ENCODE results near the gene MAP4K4. TPM values are rescaled to one million over a fixed set of nuclear protein-coding genes. Genes with fewer than 3 reads are reported as not detected.

Gene MAP4K4
- total RNA-seq, 2 donors from 2014 or later, result 60.1 to 147 TPM

- H3K27ac ChIP-seq, result no peak overlapping the region
- no peaks in the 10 kb centered on the region for H3K9me3 ChIP-seq
- ATAC-seq (ENCODE audit: insufficient number of reproducible peaks, low FRiP score, low read depth), result no peak
- H3K4me3 ChIP-seq, result no peak overlapping the region
- no peak for DNase-seq (ENCODE audit: low spot score)
- H3K4me1 ChIP-seq (ENCODE audit: control insufficient read depth in 1 of 2, low read depth in 2 of 2), result peaks cover 5 to 34% of the 10 kb centered on the region in 2 donors
- no peaks in the 10 kb centered on the region for H3K27me3 ChIP-seq (replicated peaks; ENCODE audit: insufficient read depth)
- H3K36me3 ChIP-seq, result no peaks in the 10 kb centered on the region
- TF ChIP-seq CTCF (IDR thresholded peaks at IDR 0.05), result no peak
Observed at GRCh38 chr2:101850991-101851390, 153.5 kb downstream of the MAP4K4 start.

DNA sequence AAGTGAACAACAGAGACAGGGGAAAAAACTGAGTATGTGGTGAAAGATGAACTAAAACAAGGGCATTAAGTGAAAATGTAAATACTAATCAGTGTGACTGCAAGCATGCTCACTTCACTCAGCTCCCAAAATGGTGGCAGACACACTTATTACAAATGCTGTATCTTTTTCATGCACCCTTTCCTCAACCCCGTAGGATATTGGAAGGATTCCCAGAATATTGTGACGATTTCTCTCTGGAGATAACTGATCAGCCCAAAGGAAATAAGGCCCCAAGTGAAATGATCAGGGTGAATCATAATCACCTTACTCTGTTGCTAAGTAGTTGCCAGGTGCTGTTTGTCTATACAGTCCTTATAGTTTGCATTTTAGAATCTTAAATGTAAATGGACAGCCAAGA lies 155.3 kb downstream of the MAP4K4 start:
- TF ChIP-seq CTCF (IDR thresholded peaks at IDR 0.05), result no peak
- no peak for DNase-seq (ENCODE audit: low spot score)

DNA sequence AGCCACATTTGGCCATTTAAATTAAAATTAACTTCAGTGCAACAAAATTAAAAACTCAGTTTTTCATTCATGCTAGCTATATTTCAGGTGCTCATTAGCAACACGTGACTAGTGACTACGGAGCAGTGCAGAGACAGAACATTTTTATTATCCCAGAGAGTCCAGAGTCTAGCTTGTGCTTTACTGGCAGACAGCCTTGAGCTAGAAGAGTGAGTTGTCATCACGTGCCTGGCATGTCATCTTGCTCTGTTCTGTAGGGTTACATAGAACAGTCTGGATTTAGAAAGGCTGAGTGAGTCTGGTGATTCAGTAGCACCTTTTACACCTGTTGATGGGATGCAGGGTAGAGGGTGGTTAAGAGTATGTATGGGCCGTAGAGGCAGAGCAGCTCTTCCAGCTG lies 157.4 kb downstream of the MAP4K4 start:
- TF ChIP-seq CTCF (IDR thresholded peaks at IDR 0.05), result no peak
- ATAC-seq (ENCODE audit: insufficient number of reproducible peaks, low FRiP score, low read depth) (no peak), DNase-seq (ENCODE audit: low spot score) (no peak)
- peaks cover 7% of the 10 kb centered on the region for H3K36me3 ChIP-seq
- no peaks in the 10 kb centered on the region for H3K9me3 ChIP-seq
- no peak overlapping the region for H3K4me3 ChIP-seq
- no peaks in the 10 kb centered on the region for H3K27me3 ChIP-seq (replicated peaks; ENCODE audit: insufficient read depth)
- H3K27ac ChIP-seq, result no peak overlapping the region
- peaks cover 0 to 16% of the 10 kb centered on the region in 2 donors for H3K4me1 ChIP-seq (ENCODE audit: control insufficient read depth in 1 of 2, low read depth in 2 of 2)

More for the DNA sequence above, 155.3 kb downstream of the MAP4K4 start:
- Histone ChIP-seq H3K4me1 (ENCODE audit: control insufficient read depth in 1 of 2, low read depth in 2 of 2) (peaks cover 5 to 34% of the 10 kb centered on the region in 2 donors), H3K27ac (no peak overlapping the region), H3K9me3 (no peaks in the 10 kb centered on the region), H3K4me3 (no peak overlapping the region), H3K27me3 (replicated peaks; ENCODE audit: insufficient read depth) (no peaks in the 10 kb centered on the region), H3K36me3 (no peaks in the 10 kb centered on the region)
- no peak for ATAC-seq (ENCODE audit: insufficient number of reproducible peaks, low FRiP score, low read depth)

DNA sequence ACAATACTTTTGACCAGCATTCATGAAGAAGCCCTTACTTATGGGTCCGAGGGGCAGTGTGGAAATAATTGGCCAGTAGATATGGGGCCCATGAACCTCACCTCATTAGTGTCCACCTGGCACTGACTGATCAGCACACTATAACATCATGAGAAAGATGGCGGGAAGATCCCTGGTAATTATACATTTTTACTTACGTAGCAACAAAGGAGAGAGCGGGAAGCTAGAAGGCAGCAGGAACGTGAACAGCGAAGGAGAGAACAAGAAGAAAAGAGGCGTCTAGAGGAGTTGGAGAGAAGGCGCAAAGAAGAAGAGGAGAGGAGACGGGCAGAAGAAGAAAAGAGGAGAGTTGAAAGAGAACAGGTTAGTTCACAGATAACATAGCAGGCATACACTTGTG lies 158.3 kb downstream of the MAP4K4 start:
- Histone ChIP-seq H3K4me3 (no peak overlapping the region), H3K4me1 (ENCODE audit: control insufficient read depth in 1 of 2, low read depth in 2 of 2) (peaks cover 0 to 7% of the 10 kb centered on the region in 2 donors), H3K27me3 (replicated peaks; ENCODE audit: insufficient read depth) (no peaks in the 10 kb centered on the region), H3K9me3 (no peaks in the 10 kb centered on the region), H3K36me3 (peaks cover 14% of the 10 kb centered on the region), H3K27ac (no peak overlapping the region)
- TF ChIP-seq CTCF (IDR thresholded peaks at IDR 0.05), result no peak
- ATAC-seq (ENCODE audit: insufficient number of reproducible peaks, low FRiP score, low read depth) (no peak), DNase-seq (ENCODE audit: low spot score) (no peak)

DNA sequence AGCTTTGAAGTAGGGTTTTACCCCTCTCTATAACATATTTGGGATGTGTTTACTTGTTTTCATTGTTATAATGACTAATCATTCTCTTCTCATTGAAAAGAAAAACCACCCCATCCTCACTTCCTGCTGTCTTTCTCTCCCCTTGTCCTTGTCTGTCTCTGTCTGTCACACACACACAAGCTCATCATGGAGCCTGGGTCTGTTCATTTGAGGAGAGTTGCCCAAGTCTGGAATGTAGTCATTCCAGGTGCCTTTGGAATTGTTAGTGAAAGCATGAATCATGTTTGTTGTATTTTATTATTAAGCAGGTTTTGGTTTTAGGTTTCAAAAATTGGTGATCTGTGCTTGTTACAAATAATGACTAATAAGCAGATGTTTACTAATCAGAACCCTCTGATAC lies 160.7 kb downstream of the MAP4K4 start:
- ATAC-seq (ENCODE audit: insufficient number of reproducible peaks, low FRiP score, low read depth), result no peak
- H3K27ac ChIP-seq, result no peak overlapping the region
- H3K4me1 ChIP-seq (ENCODE audit: control insufficient read depth in 1 of 2, low read depth in 2 of 2), result no peaks in the 10 kb centered on the region
- no peak for TF ChIP-seq CTCF (IDR thresholded peaks at IDR 0.05)
- H3K36me3 ChIP-seq, result peaks cover 22% of the 10 kb centered on the region
- no peaks in the 10 kb centered on the region for H3K27me3 ChIP-seq (replicated peaks; ENCODE audit: insufficient read depth)
- no peak for DNase-seq (ENCODE audit: low spot score)
- no peak overlapping the region for H3K4me3 ChIP-seq
- no peaks in the 10 kb centered on the region for H3K9me3 ChIP-seq
